CD4-positive, alpha-beta T cell (primary cell): ENCODE measurements around the gene HTR4. TPM values are rescaled to one million over a fixed set of nuclear protein-coding genes. Genes with fewer than 3 reads are reported as not detected.

Experiments used
- ATAC-seq: fragments of 200-7000 bp; cut with Tn5 transposase; one replicate; pipeline ENCODE4 v1.10.0; 2022; ENCODE audit warnings: mild to moderate bottlenecking; ENCODE audit not compliant: poor library complexity
- CTCF ChIA-PET: fragments of 350-600 bp; sonication (Branson Sonifier 250); formaldehyde crosslinking; loops from one replicate; lab custom pipeline; 2021; ENCODE audit warnings: antibody characterized with exemption, inconsistent platforms; lab: Charles Lee
- POLR2A ChIA-PET: fragments of 350-600 bp; sonication (Branson Sonifier 250); formaldehyde crosslinking; loops from one replicate; lab custom pipeline; 2021; ENCODE audit warnings: antibody characterized with exemption, inconsistent platforms; lab: Charles Lee
- DNase-seq, 14 experiments: peaks; one replicate each; pipeline ENCODE4 v3.0.0-alpha.2; 2013 to 2020; ENCODE audit warnings: mixed read lengths in 2 of 14
- H3K27ac ChIP-seq, 2 donors: one replicate each; pipeline versions ENCODE4 v1.5.1 to v1.7.0; 2013; ENCODE audit warnings: low read length in 2 of 2, low read depth in 1 of 2, mild to moderate bottlenecking in 1 of 2
- H3K27me3 ChIP-seq, 2 experiments: 1 replicate in 1 of 2; 2 replicates in 1 of 2; pipeline versions ENCODE4 v1.6.1 to v1.7.0; 2013; ENCODE audit warnings: low read length in 2 of 2, control low read depth in 1 of 2, mild to moderate bottlenecking in 1 of 2, moderate library complexity in 1 of 2; ENCODE audit not compliant: insufficient read depth in 2 of 2, control insufficient read depth in 1 of 2
- H3K36me3 ChIP-seq: one replicate; pipeline ENCODE4 v1.6.1; 2013; ENCODE audit warnings: low read length, control low read depth; ENCODE audit not compliant: insufficient read depth
- H3K4me1 ChIP-seq: one replicate; pipeline ENCODE4 v1.6.1; 2013; ENCODE audit warnings: low read length, control low read depth; ENCODE audit not compliant: insufficient read depth
- H3K4me3 ChIP-seq: one replicate; pipeline ENCODE4 v1.5.1; 2013; ENCODE audit warnings: mild to moderate bottlenecking, low read length, moderate library complexity
- H3K9me3 ChIP-seq, 2 experiments: 1 replicate in 1 of 2; 2 replicates in 1 of 2; pipeline versions ENCODE4 v1.6.1 to v1.7.0; 2013; ENCODE audit warnings: low read length in 2 of 2, mild to moderate bottlenecking in 2 of 2, control low read depth in 1 of 2, moderate library complexity in 1 of 2; ENCODE audit not compliant: control insufficient read depth in 1 of 2, insufficient read depth in 1 of 2
- H3K27ac Mint-ChIP-seq: one replicate; pipeline ENCODE4 v1.8.0; 2020; ENCODE audit warnings: mixed read lengths
- H3K27me3 Mint-ChIP-seq: one replicate; pipeline ENCODE4 v1.8.0; 2021; ENCODE audit warnings: mixed read lengths
- H3K36me3 Mint-ChIP-seq: one replicate; pipeline ENCODE4 v1.8.0; 2021; ENCODE audit warnings: low read depth, mixed read lengths
- H3K4me1 Mint-ChIP-seq: one replicate; pipeline ENCODE4 v1.8.0; 2021; ENCODE audit warnings: low read depth, mixed read lengths
- H3K4me3 Mint-ChIP-seq: one replicate; pipeline ENCODE4 v1.8.0; 2020; ENCODE audit warnings: mild to moderate bottlenecking, mixed read lengths
- H3K9me3 Mint-ChIP-seq: one replicate; pipeline ENCODE4 v1.8.0; 2020; ENCODE audit warnings: mixed read lengths
- CTCF ChIP-seq: fragments of 200-600 bp; IDR thresholded peaks from one replicate; pipeline ENCODE4 v1.8.0; 2022; ENCODE audit warnings: antibody characterized with exemption, mild to moderate bottlenecking
- intact Hi-C, 2 experiments: fragments of 100-400 bp; cut with DNase I in 1 of 2; cut with micrococcal nuclease in 1 of 2; formaldehyde crosslinking; loops; one replicate each; pipeline versions ENCODE4 v1.15.1 to v1.9.0; 2023 to 2025; cut with DNase I, micrococcal nuclease
- total RNA-seq, 174 experiments: library from RNA in 2 of 174; stranded (reverse) in 2 of 174; gene quantifications; one replicate each; pipeline ENCODE4 v1.2.3 and lab custom pipeline; 2021 to 2026

The HTR4 gene
- total RNA-seq, 2 experiments from 2014 or later = not detected

GRCh38 chr5:148561801-148562311 lies 92.5 kb downstream of the HTR4 start:
- Mint-ChIP-seq H3K27me3 (peaks cover 21% of the 10 kb centered on the region), H3K27ac (no peak overlapping the region), H3K9me3 (no peaks in the 10 kb centered on the region), H3K36me3 (no peaks in the 10 kb centered on the region), H3K4me1 (no peaks in the 10 kb centered on the region), H3K4me3 (no peak overlapping the region)
- intact Hi-C loops = no loop called here
- no peak overlapping the region for H3K4me3 ChIP-seq
- no peaks in the 10 kb centered on the region for H3K36me3 ChIP-seq
- ChIA-PET CTCF (no interaction called here), POLR2A (no interaction called here)
- H3K27ac ChIP-seq = no peak overlapping the region
- DNase-seq = no peak
- H3K4me1 ChIP-seq = no peaks in the 10 kb centered on the region
- no peaks in the 10 kb centered on the region for H3K9me3 ChIP-seq
- ATAC-seq = no peak
- peaks cover 4 to 5% of the 10 kb centered on the region in 2 experiments for H3K27me3 ChIP-seq
- TF ChIP-seq CTCF = no peak

DNA sequence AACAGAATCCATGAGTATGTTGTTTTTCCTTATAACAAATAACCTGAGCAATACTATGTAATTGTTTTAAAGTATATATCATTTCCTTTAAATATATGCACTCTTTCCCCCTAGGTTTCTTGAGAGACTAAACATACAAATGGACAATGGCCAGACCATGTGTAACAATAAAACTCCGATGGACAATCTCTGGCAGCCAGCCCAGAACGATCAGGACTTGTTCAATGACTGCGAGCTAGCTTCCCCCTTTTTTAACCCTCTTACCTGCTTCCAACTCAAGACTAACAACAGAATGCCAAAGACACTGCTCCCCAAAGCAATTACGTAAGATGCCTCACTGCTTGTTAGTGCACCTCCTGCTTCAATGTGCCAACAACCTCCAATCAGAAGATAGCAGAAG lies 94.9 kb downstream of the HTR4 start:
- no peak for TF ChIP-seq CTCF
- POLR2A ChIA-PET = no interaction called here
- H3K4me1 ChIP-seq = no peaks in the 10 kb centered on the region
- intact Hi-C loops = no loop called here
- H3K36me3 ChIP-seq = no peaks in the 10 kb centered on the region
- Mint-ChIP-seq H3K36me3 (no peaks in the 10 kb centered on the region), H3K9me3 (no peaks in the 10 kb centered on the region), H3K27me3 (peaks cover 16% of the 10 kb centered on the region), H3K27ac (no peak overlapping the region), H3K4me1 (no peaks in the 10 kb centered on the region), H3K4me3 (no peak overlapping the region)
- no peak for DNase-seq
- H3K4me3 ChIP-seq = no peak overlapping the region
- no peak for ATAC-seq
- H3K27me3 ChIP-seq = peaks cover 0 to 5% of the 10 kb centered on the region in 2 experiments
- CTCF ChIA-PET = no interaction called here
- no peaks in the 10 kb centered on the region for H3K9me3 ChIP-seq
- H3K27ac ChIP-seq = no peak overlapping the region

DNA sequence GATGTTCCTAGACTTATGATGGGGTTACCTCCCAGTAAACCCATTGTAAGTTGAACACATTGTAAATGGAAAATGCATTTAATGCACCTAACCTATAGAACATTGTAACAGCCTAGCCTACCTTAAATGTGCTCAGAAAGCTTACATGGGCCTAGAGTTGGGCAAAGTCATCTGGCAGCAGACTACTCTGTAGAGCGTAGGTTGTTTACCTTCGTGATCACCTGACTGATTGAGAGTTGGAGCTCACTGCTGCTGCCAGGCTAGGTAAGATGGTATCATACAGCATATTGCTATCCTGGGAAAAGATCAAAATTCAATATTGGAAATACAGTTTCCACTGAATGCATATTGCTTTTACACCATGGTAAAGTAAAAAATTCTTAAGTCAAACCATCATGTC lies 95.4 kb downstream of the HTR4 start:
- intact Hi-C loops = no loop called here
- CTCF ChIA-PET = no interaction called here
- ATAC-seq = no peak

More for the DNA sequence above, 95.4 kb downstream of the HTR4 start:
- Histone ChIP-seq H3K27ac (no peak overlapping the region), H3K4me3 (no peak overlapping the region), H3K27me3 (peaks cover 0 to 5% of the 10 kb centered on the region in 2 experiments), H3K9me3 (no peaks in the 10 kb centered on the region), H3K4me1 (no peaks in the 10 kb centered on the region), H3K36me3 (no peaks in the 10 kb centered on the region)
- no peak for TF ChIP-seq CTCF
- Mint-ChIP-seq H3K36me3 (no peaks in the 10 kb centered on the region), H3K27me3 (peaks cover 12% of the 10 kb centered on the region), H3K4me3 (no peak overlapping the region), H3K4me1 (no peaks in the 10 kb centered on the region), H3K27ac (no peak overlapping the region), H3K9me3 (no peaks in the 10 kb centered on the region)
- no peak for DNase-seq
- POLR2A ChIA-PET = no interaction called here
